NB4 (cell line): ENCODE data around the gene CCNY.
"Not testable (repeated sequence)": the region's sequence is repeated elsewhere in the genome, so short reads cannot be mapped to it uniquely, and the experiment has no call there.

Source experiments
- MAX ChIP-seq: IDR thresholded peaks from 2 replicates; pipeline ENCODE4 v1.6.1; 2011; ENCODE audit warnings: low read depth, low read length
- TF ChIP-seq, protein P1 (sequence below): IDR thresholded peaks from one replicate; pipeline ENCODE4 v1.5.1; 2012; ENCODE audit warnings: low read depth, low read length

GRCh38 chr10:35406003-35406630, 69.8 kb downstream of the CCNY start:
- TF ChIP-seq MAX: not testable (repeated sequence)
- TF ChIP-seq, protein P1, sequence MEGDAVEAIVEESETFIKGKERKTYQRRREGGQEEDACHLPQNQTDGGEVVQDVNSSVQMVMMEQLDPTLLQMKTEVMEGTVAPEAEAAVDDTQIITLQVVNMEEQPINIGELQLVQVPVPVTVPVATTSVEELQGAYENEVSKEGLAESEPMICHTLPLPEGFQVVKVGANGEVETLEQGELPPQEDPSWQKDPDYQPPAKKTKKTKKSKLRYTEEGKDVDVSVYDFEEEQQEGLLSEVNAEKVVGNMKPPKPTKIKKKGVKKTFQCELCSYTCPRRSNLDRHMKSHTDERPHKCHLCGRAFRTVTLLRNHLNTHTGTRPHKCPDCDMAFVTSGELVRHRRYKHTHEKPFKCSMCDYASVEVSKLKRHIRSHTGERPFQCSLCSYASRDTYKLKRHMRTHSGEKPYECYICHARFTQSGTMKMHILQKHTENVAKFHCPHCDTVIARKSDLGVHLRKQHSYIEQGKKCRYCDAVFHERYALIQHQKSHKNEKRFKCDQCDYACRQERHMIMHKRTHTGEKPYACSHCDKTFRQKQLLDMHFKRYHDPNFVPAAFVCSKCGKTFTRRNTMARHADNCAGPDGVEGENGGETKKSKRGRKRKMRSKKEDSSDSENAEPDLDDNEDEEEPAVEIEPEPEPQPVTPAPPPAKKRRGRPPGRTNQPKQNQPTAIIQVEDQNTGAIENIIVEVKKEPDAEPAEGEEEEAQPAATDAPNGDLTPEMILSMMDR: not testable (repeated sequence)
